CD4-positive, CD25-positive, alpha-beta regulatory T cell (primary cell): ENCODE data around the gene PCDHB11. TPM values are rescaled to one million over a fixed set of nuclear protein-coding genes. Genes with fewer than 3 reads are reported as not detected.

ENCODE experiments used
- ATAC-seq, 2 donors: fragments of 150-1000 bp; cut with Tn5 transposase; one replicate each; pipeline ENCODE4 v1.10.0; 2021; ENCODE audit warnings: low read depth in 2 of 2, moderate number of reproducible peaks in 2 of 2, moderate library complexity in 1 of 2
- DNase-seq, 3 donors: peaks; one replicate each; pipeline versions ENCODE4 v3.0.0 to v3.0.0-alpha.2; 2012 to 2022; ENCODE audit warnings: mixed read lengths in 1 of 3
- H3K27ac ChIP-seq: one replicate; pipeline ENCODE4 v1.7.0; 2013; ENCODE audit warnings: mild to moderate bottlenecking, low read length; ENCODE audit not compliant: insufficient read depth, poor library complexity, severe bottlenecking
- H3K27me3 ChIP-seq: one replicate; pipeline ENCODE4 v1.7.0; 2013; ENCODE audit warnings: low read length; ENCODE audit not compliant: control insufficient read depth, insufficient read depth
- H3K36me3 ChIP-seq: one replicate; pipeline ENCODE4 v1.7.0; 2013; ENCODE audit warnings: mild to moderate bottlenecking, low read length, moderate library complexity; ENCODE audit not compliant: control insufficient read depth, insufficient read depth
- H3K4me1 ChIP-seq: 2 replicates; pipeline ENCODE4 v1.7.0; 2013; ENCODE audit warnings: mild to moderate bottlenecking, low read length; ENCODE audit not compliant: insufficient read depth, control insufficient read depth, poor library complexity, severe bottlenecking
- H3K4me3 ChIP-seq: one replicate; pipeline ENCODE4 v1.7.0; 2013; ENCODE audit warnings: low read depth, mild to moderate bottlenecking, low read length, moderate library complexity
- H3K9me3 ChIP-seq, 2 experiments: 1 replicate in 1 of 2; 2 replicates in 1 of 2; pipeline ENCODE4 v1.7.0; 2013; ENCODE audit warnings: low read length in 2 of 2, mild to moderate bottlenecking in 1 of 2, moderate library complexity in 1 of 2; ENCODE audit not compliant: control insufficient read depth in 2 of 2
- H3K27ac Mint-ChIP-seq, 3 donors: one replicate each; pipeline ENCODE4 v1.8.0; 2020 to 2022; ENCODE audit warnings: mild to moderate bottlenecking in 3 of 3, mixed read lengths in 3 of 3, moderate library complexity in 2 of 3
- H3K27me3 Mint-ChIP-seq: one replicate; pipeline ENCODE4 v1.8.0; 2022; ENCODE audit warnings: mild to moderate bottlenecking, mixed read lengths
- H3K36me3 Mint-ChIP-seq: one replicate; pipeline ENCODE4 v1.8.0; 2020; ENCODE audit warnings: mixed read lengths
- H3K4me1 Mint-ChIP-seq, 4 donors: one replicate each; pipeline ENCODE4 v1.8.0; 2020 to 2022; ENCODE audit warnings: mixed read lengths in 4 of 4, mild to moderate bottlenecking in 1 of 4
- H3K4me3 Mint-ChIP-seq, 4 donors: one replicate each; pipeline ENCODE4 v1.8.0; 2020 to 2022; ENCODE audit warnings: mild to moderate bottlenecking in 4 of 4, mixed read lengths in 4 of 4, moderate library complexity in 3 of 4
- H3K9me3 Mint-ChIP-seq, 7 donors: one replicate each; pipeline ENCODE4 v1.8.0; 2020 to 2022; ENCODE audit warnings: mixed read lengths in 7 of 7, mild to moderate bottlenecking in 3 of 7, moderate library complexity in 2 of 7
- polyA plus RNA-seq, 4 donors: library from polyadenylated mRNA; unstranded; fragments of 300-500 nt; fragmentation: Illumina TruSeq; gene quantifications; one replicate each; pipeline ENCODE4 v1.2.3, GENCODE V29; 2021
- total RNA-seq: library from RNA; stranded (reverse); gene quantifications from one replicate; pipeline ENCODE4 v1.2.3, GENCODE V29; 2022

The PCDHB11 gene
- total and polyA plus RNA-seq, 5 donors from 2014 or later = not detected

- Histone ChIP-seq H3K4me3 (no peak overlapping the region), H3K27ac (no peak overlapping the region), H3K9me3 (peaks cover 65 to 82% of the 10 kb centered on the region in 2 experiments), H3K4me1 (no peaks in the 10 kb centered on the region), H3K27me3 (no peaks in the 10 kb centered on the region), H3K36me3 (no peaks in the 10 kb centered on the region)
- H3K4me3 Mint-ChIP-seq = no peak overlapping the region
- peaks cover 6% of the 10 kb centered on the region for H3K36me3 Mint-ChIP-seq
- ATAC-seq (no peak), DNase-seq (no peak)
- peaks cover 0 to 74% (median 20%) of the 10 kb centered on the region in 7 donors for H3K9me3 Mint-ChIP-seq
- peaks cover 0 to 4% (median 0%) of the 10 kb centered on the region in 4 donors for H3K4me1 Mint-ChIP-seq
- peaks cover 5% of the 10 kb centered on the region for H3K27me3 Mint-ChIP-seq
- no peak overlapping the region for H3K27ac Mint-ChIP-seq
Measured at GRCh38 chr5:141250576-141250975, 51.1 kb downstream of the PCDHB11 start.

Other genes with a start within 250 kb of the PCDHB11 start
Only the 30 nearest of the 37 such genes appear.
- gene PCDHB1, start 148.3 kb upstream of the PCDHB11 start, total RNA-seq = not detected
- not detected for gene PCDHB1, start 148.3 kb upstream of the PCDHB11 start, polyA plus RNA-seq
- gene PCDHB2, start 105.0 kb upstream of the PCDHB11 start, total RNA-seq = not detected
- gene PCDHB2, start 105.0 kb upstream of the PCDHB11 start, polyA plus RNA-seq = not detected
- gene PCDHB3, start 99.2 kb upstream of the PCDHB11 start, total RNA-seq = not detected
- gene PCDHB3, start 99.2 kb upstream of the PCDHB11 start, polyA plus RNA-seq = not detected
- not detected for gene PCDHB4, start 77.8 kb upstream of the PCDHB11 start, total RNA-seq
- not detected for gene PCDHB4, start 77.8 kb upstream of the PCDHB11 start, polyA plus RNA-seq
- not detected for gene PCDHB5, start 64.4 kb upstream of the PCDHB11 start, total RNA-seq
- under 1 TPM in 1 of 4 donors, not detected in 3; 0.19 TPM for gene PCDHB5, start 64.4 kb upstream of the PCDHB11 start, polyA plus RNA-seq
- not detected for gene PCDHB6, start 49.6 kb upstream of the PCDHB11 start, total RNA-seq
- not detected for gene PCDHB6, start 49.6 kb upstream of the PCDHB11 start, polyA plus RNA-seq
- not detected for gene PCDHB7, start 27.0 kb upstream of the PCDHB11 start, total RNA-seq
- gene PCDHB7, start 27.0 kb upstream of the PCDHB11 start, polyA plus RNA-seq = not detected
- gene PCDHB8, start 21.8 kb upstream of the PCDHB11 start, total RNA-seq = not detected
- gene PCDHB8, start 21.8 kb upstream of the PCDHB11 start, polyA plus RNA-seq = not detected
- gene PCDHB16, start 17.2 kb upstream of the PCDHB11 start, total RNA-seq = not detected
- not detected for gene PCDHB16, start 17.2 kb upstream of the PCDHB11 start, polyA plus RNA-seq
- 0.07 TPM for gene PCDHB9, start 12.5 kb upstream of the PCDHB11 start, total RNA-seq
- not detected for gene PCDHB9, start 12.5 kb upstream of the PCDHB11 start, polyA plus RNA-seq
- gene PCDHB10, start 7.3 kb upstream of the PCDHB11 start, total RNA-seq = not detected
- not detected for gene PCDHB10, start 7.3 kb upstream of the PCDHB11 start, polyA plus RNA-seq
- gene PCDHB12, start 9.1 kb downstream of the PCDHB11 start, total RNA-seq = not detected
- not detected for gene PCDHB12, start 9.1 kb downstream of the PCDHB11 start, polyA plus RNA-seq
- not detected for gene PCDHB13, start 14.3 kb downstream of the PCDHB11 start, total RNA-seq
- under 1 TPM in 1 of 4 donors, not detected in 3; 0.05 TPM for gene PCDHB13, start 14.3 kb downstream of the PCDHB11 start, polyA plus RNA-seq
- not detected for gene PCDHB14, start 23.7 kb downstream of the PCDHB11 start, total RNA-seq
- not detected for gene PCDHB14, start 23.7 kb downstream of the PCDHB11 start, polyA plus RNA-seq
- gene PCDHB15, start 45.8 kb downstream of the PCDHB11 start, total RNA-seq = not detected
- gene PCDHB15, start 45.8 kb downstream of the PCDHB11 start, polyA plus RNA-seq = not detected
- 0.74 TPM for gene SLC25A2, start 104.4 kb downstream of the PCDHB11 start, total RNA-seq
- gene SLC25A2, start 104.4 kb downstream of the PCDHB11 start, polyA plus RNA-seq = under 1 TPM in 1 of 4 donors, not detected in 3; 0.12 TPM
- gene TAF7, start 121.2 kb downstream of the PCDHB11 start, total RNA-seq = 76.6 TPM
- 100 to 1,000 TPM; 172 to 235 (median 200) TPM for gene TAF7, start 121.2 kb downstream of the PCDHB11 start, polyA plus RNA-seq
- 0.10 TPM for gene PCDHGA1, start 130.9 kb downstream of the PCDHB11 start, total RNA-seq
- gene PCDHGA1, start 130.9 kb downstream of the PCDHB11 start, polyA plus RNA-seq = under 1 TPM in 1 of 4 donors, not detected in 3; 0.06 TPM
- not detected for gene PCDHGA2, start 139.1 kb downstream of the PCDHB11 start, total RNA-seq
- not detected for gene PCDHGA2, start 139.1 kb downstream of the PCDHB11 start, polyA plus RNA-seq
- gene PCDHGA3, start 144.2 kb downstream of the PCDHB11 start, total RNA-seq = not detected
- gene PCDHGA3, start 144.2 kb downstream of the PCDHB11 start, polyA plus RNA-seq = not detected
- not detected for gene PCDHGB1, start 150.5 kb downstream of the PCDHB11 start, total RNA-seq
- gene PCDHGB1, start 150.5 kb downstream of the PCDHB11 start, polyA plus RNA-seq = not detected
- gene PCDHGA4, start 155.4 kb downstream of the PCDHB11 start, total RNA-seq = not detected
- not detected for gene PCDHGA4, start 155.4 kb downstream of the PCDHB11 start, polyA plus RNA-seq
- gene PCDHGB2, start 160.4 kb downstream of the PCDHB11 start, total RNA-seq = 0.20 TPM
- under 1 TPM in 1 of 4 donors, not detected in 3; 0.54 TPM for gene PCDHGB2, start 160.4 kb downstream of the PCDHB11 start, polyA plus RNA-seq
- gene PCDHGA5, start 164.5 kb downstream of the PCDHB11 start, total RNA-seq = not detected
- under 1 TPM in 1 of 4 donors, not detected in 3; 0.08 TPM for gene PCDHGA5, start 164.5 kb downstream of the PCDHB11 start, polyA plus RNA-seq
- 0.20 TPM for gene PCDHGB3, start 170.6 kb downstream of the PCDHB11 start, total RNA-seq
- not detected for gene PCDHGB3, start 170.6 kb downstream of the PCDHB11 start, polyA plus RNA-seq
- gene PCDHGA6, start 174.3 kb downstream of the PCDHB11 start, total RNA-seq = not detected
- gene PCDHGA6, start 174.3 kb downstream of the PCDHB11 start, polyA plus RNA-seq = not detected
- gene PCDHGA7, start 183.1 kb downstream of the PCDHB11 start, total RNA-seq = not detected
- gene PCDHGA7, start 183.1 kb downstream of the PCDHB11 start, polyA plus RNA-seq = under 1 TPM in 1 of 4 donors, not detected in 3; 0.09 TPM
- not detected for gene PCDHGB4, start 188.1 kb downstream of the PCDHB11 start, total RNA-seq
- under 1 TPM in 1 of 4 donors, not detected in 3; 0.22 TPM for gene PCDHGB4, start 188.1 kb downstream of the PCDHB11 start, polyA plus RNA-seq
- gene PCDHGA8, start 193.0 kb downstream of the PCDHB11 start, total RNA-seq = not detected
- under 1 TPM in 1 of 4 donors, not detected in 3; 0.10 TPM for gene PCDHGA8, start 193.0 kb downstream of the PCDHB11 start, polyA plus RNA-seq
- not detected for gene PCDHGB5, start 198.3 kb downstream of the PCDHB11 start, total RNA-seq
- under 1 TPM in 2 of 4 donors, not detected in 2; 0.17 to 0.27 TPM for gene PCDHGB5, start 198.3 kb downstream of the PCDHB11 start, polyA plus RNA-seq